22Rv1 (cell line): ENCODE results near the gene LGALS4.
"Not testable (repeated sequence)": the region's sequence is repeated elsewhere in the genome, so short reads cannot be mapped to it uniquely, and the experiment has no call there.

Experiments used
- H3K27ac ChIP-seq: fragments of 450-650 bp; 2 replicates; pipeline ENCODE4 v1.5.1; 2017
- CTCF ChIP-seq: fragments of 450-650 bp; IDR thresholded peaks from 2 replicates; pipeline ENCODE4 v1.5.1; 2017; ENCODE audit warnings: mild to moderate bottlenecking
- ZFX ChIP-seq: fragments of 450-650 bp; IDR thresholded peaks from 2 replicates; pipeline ENCODE4 v1.6.1; 2017; ENCODE audit warnings: antibody characterized with exemption, borderline replicate concordance

The LGALS4 gene

GRCh38 chr19:38812841-38813320 is at the start of gene LGALS4:
TSS of gene LGALS4 (minus strand) at chr19:38812945. CDS start at chr19:38812886, 59 bp downstream.
- peak within 1 kb of the TSS; percentile 50 for H3K27ac ChIP-seq
- TF ChIP-seq ZFX (no peak), CTCF (no peak)

- no peak overlapping the region for H3K27ac ChIP-seq
- no peak for TF ChIP-seq ZFX
- TF ChIP-seq CTCF: no peak
Observed at GRCh38 chr19:38861368-38861767, 48.6 kb upstream of the LGALS4 start.

GRCh38 chr19:38859631-38860204 is 47.0 kb upstream of the LGALS4 start:
- H3K27ac ChIP-seq: not testable (repeated sequence)

GRCh38 chr19:38856813-38857212 is 44.1 kb upstream of the LGALS4 start:
- TF ChIP-seq CTCF (no peak), ZFX (no peak)
- no peak overlapping the region for H3K27ac ChIP-seq

GRCh38 chr19:38855751-38856150 is 43.0 kb upstream of the LGALS4 start:
- H3K27ac ChIP-seq: not testable (repeated sequence)

GRCh38 chr19:38854961-38855360 is 42.2 kb upstream of the LGALS4 start:
- H3K27ac ChIP-seq: not testable (repeated sequence)

GRCh38 chr19:38853214-38853613 is 40.5 kb upstream of the LGALS4 start:
- no peak for TF ChIP-seq CTCF
- no peak for TF ChIP-seq ZFX
- H3K27ac ChIP-seq: peak overlapping the region; percentile 100

- no peak for TF ChIP-seq ZFX
- TF ChIP-seq CTCF: no peak
- peak overlapping the region; percentile 100 for H3K27ac ChIP-seq
Observed at GRCh38 chr19:38852231-38853044, 39.7 kb upstream of the LGALS4 start.
